Esophagus (tissue), 2 donors: ENCODE data around the gene DIP2A. TPM values are rescaled to one million over a fixed set of nuclear protein-coding genes. Genes with fewer than 3 reads are reported as not detected.

Experiments
- H3K27ac ChIP-seq, 2 donors: one replicate each; pipeline ENCODE4 v1.5.1; 2013; ENCODE audit warnings: low read depth in 2 of 2, mild to moderate bottlenecking in 2 of 2, inconsistent platforms in 1 of 2, low read length in 1 of 2, moderate library complexity in 1 of 2
- H3K27me3 ChIP-seq, 2 donors: one replicate each; pipeline ENCODE4 v1.6.1; 2013; ENCODE audit warnings: low read length in 2 of 2, control low read depth in 1 of 2, mild to moderate bottlenecking in 1 of 2; ENCODE audit not compliant: insufficient read depth in 2 of 2, control insufficient read depth in 1 of 2
- H3K36me3 ChIP-seq, 2 donors: one replicate each; pipeline ENCODE4 v1.6.1; 2013; ENCODE audit warnings: low read length in 1 of 2; ENCODE audit not compliant: control insufficient read depth in 2 of 2, insufficient read depth in 2 of 2
- H3K4me1 ChIP-seq, 2 donors: one replicate each; pipeline ENCODE4 v1.6.1; 2013; ENCODE audit warnings: low read length in 1 of 2; ENCODE audit not compliant: control insufficient read depth in 2 of 2, insufficient read depth in 2 of 2
- H3K4me3 ChIP-seq, 2 donors: one replicate each; pipeline ENCODE4 v1.5.1; 2013; ENCODE audit warnings: low read length in 2 of 2, mild to moderate bottlenecking in 2 of 2, low read depth in 1 of 2, moderate library complexity in 1 of 2
- H3K9me3 ChIP-seq, 2 donors: one replicate each; pipeline ENCODE4 v1.6.1; 2013; ENCODE audit warnings: mild to moderate bottlenecking in 2 of 2, low read depth in 1 of 2, low read length in 1 of 2, moderate library complexity in 1 of 2; ENCODE audit not compliant: control insufficient read depth in 2 of 2, insufficient read depth in 1 of 2
- WGBS, 2 donors: extraction: QIAGEN DNeasy Blood & Tissue Kit; methylation state at CpG; one replicate each; pipeline ENCODE4 v1.1.7; 2013; 5-methylcytosine and 5-hydroxymethylcytosine counted together
- polyA plus RNA-seq, 2 donors: library from polyadenylated mRNA; stranded (reverse); fragments of 200-250 nt; gene quantifications; one replicate each; pipeline ENCODE4 v1.2.3, GENCODE V29; 2013
- donor health status: healthy with polysubstance abuse.
- donor health status: Bipolar disorder and iron deficiency.

Gene DIP2A
- polyA plus RNA-seq, 2 donors = 15.3 to 29.7 TPM

DNA sequence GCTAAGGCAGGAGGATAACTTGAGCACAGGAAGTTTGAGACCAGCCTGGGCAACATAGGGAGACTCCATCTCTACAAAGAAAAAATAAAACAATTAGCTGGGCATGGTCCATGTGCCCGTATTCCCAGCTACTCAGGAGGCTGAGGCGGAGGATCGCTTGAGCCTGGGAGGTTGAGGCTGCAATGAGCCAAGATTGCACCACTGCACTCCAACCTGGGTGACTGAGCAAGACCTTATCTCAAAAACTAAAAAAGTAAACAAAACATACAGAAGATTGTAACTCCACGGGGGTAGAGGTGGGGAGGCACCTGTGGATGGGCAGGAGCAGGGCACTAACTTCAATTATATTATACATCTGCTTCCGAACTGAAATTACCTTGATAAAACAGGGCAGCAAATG, 141.6 kb downstream of the DIP2A start:
- Histone ChIP-seq H3K9me3 (peaks cover 0 to 5% of the 10 kb centered on the region in 2 donors), H3K27ac (no peak overlapping the region), H3K27me3 (no peaks in the 10 kb centered on the region), H3K4me3 (no peak overlapping the region), H3K4me1 (peaks cover 0 to 2% of the 10 kb centered on the region in 2 donors), H3K36me3 (no peaks in the 10 kb centered on the region)
- WGBS, 2 donors = 80 to 81% methylated on average over 5 of the region's 5 CpGs

DNA sequence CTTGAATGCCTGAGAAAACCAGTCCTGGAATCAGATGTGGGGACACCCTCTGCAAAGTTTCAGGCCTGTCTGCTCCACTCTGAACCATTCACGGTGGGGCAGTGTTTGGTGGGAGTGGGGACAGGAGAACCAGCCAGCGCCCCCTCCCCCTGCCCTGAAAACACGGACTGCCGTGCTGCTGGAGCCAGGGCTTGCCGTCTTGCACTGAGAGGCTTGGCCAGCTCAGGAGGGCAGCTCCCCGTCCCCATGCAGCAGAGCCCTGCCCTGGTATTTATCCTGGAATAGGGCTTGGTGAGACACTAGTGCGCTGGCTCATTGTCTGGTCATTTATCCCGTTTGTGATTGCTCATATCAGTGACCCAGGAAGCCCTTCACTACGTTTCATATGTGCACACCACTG, 142.3 kb downstream of the DIP2A start:
- H3K4me1 ChIP-seq = peaks cover 0 to 2% of the 10 kb centered on the region in 2 donors
- no peaks in the 10 kb centered on the region for H3K9me3 ChIP-seq
- H3K27me3 ChIP-seq = no peaks in the 10 kb centered on the region
- no peak overlapping the region for H3K4me3 ChIP-seq
- 72 to 76% methylated on average over 9 of the region's 9 CpGs for WGBS, 2 donors
- H3K36me3 ChIP-seq = no peaks in the 10 kb centered on the region
- H3K27ac ChIP-seq = no peak overlapping the region

DNA sequence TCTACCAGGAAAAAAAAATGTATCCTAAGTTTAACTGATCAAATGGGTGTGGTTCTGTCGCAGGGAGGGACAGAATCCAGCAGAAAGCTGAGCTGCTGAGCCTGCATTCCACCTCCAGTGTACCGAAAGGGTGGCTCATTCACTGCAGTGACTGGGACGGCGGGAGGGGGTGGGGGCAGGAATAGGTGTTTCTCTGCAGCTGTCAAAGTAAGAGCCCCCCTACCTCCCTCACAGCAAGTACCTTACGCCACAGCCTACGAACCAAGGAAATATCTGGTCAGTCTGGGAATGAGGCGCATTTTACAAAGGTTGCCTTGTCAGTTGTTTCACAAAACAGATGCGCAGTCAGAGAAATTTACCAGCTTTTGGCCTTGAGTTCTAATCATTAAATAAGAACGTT, 144.5 kb downstream of the DIP2A start:
- H3K36me3 ChIP-seq = no peaks in the 10 kb centered on the region
- no peak overlapping the region for H3K4me3 ChIP-seq
- H3K9me3 ChIP-seq = no peaks in the 10 kb centered on the region
- H3K27ac ChIP-seq = no peak overlapping the region
- H3K4me1 ChIP-seq = peaks cover 0 to 2% of the 10 kb centered on the region in 2 donors
- H3K27me3 ChIP-seq = no peaks in the 10 kb centered on the region
- 40 to 41% methylated on average over 7 to 9 of the region's 9 CpGs for WGBS, 2 donors

DNA sequence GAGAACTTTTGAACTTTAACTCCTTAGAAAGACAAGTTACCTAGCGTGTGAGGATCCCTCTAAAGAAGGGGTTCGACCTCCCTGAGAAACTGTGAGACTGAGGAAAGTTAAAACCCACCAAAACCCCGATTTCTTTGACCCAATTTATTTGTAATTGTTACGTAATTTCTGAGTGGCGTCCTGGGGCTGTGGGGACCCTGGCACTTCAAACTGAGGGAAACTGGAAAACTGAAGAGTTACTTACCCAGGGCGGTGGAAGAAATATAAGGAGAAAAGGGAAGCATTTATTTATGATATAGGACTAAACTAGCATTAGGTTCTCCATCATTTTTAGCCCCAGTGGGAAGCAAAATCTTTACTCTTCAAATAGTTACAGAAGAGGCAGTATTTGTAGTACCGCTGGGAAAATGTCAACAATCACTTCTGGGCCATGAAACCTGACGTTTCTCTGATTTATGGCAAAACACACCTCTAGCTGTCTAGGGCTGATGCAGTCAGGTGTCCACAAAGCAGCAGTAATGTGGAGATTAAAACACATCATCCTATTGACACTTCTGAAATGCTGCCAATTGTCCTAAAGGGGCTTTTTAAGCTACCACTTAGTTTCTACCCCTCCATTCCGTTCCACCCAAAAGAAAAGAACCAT, 145.8 kb downstream of the DIP2A start:
- Histone ChIP-seq H3K36me3 (no peaks in the 10 kb centered on the region), H3K4me3 (no peak overlapping the region), H3K4me1 (peaks cover 0 to 2% of the 10 kb centered on the region in 2 donors), H3K27me3 (no peaks in the 10 kb centered on the region), H3K27ac (no peak overlapping the region), H3K9me3 (no peaks in the 10 kb centered on the region)
- 77 to 79% methylated on average over 9 of the region's 9 CpGs for WGBS, 2 donors

DNA sequence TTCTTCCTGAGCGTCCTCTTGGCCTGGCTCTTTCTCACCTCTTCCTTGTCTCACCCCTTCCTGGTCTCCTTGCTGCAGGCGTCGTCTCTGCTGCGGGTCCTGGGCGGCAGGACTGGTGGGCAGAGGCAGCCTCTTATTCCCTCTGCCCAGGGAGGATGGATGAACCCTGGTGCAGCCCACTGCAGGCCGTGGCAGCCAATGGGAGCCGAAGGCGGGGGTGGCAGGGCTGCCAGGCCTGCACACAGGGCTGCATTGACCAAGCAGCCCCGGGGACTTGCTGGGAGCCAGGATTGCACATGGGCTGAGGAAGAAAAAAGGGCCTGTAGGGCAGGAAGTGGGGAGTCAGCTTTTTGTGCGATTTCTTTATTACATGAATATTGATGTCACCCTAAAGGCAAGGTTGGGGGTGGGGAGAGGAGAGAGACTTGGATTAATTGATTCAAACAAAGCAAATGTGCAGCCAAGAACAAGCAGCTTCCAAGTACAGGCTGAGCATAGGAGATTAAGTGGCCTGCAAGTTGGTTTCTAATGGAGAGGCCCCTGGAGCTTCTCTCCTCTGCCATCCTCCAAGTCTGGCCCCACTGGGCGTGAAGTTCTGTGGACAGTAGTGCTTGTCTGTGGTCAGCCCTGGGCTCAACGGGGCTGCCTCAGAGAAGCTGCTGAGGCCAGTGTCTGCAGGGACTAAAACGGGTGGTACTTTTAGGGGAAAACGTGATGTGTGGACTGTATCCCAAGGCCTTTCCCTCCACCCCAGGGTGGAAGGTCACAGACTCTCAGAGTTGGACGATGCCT, 146.5 kb downstream of the DIP2A start, which contains the start of gene S100B:
TSS of gene S100B (minus strand) at position 108 of the 792 bp plus-strand sequence. CDS start 2,667 bp downstream, outside the sequence.
- peaks cover 0 to 2% of the 10 kb centered on the region in 2 donors for H3K4me1 ChIP-seq
- no peaks in the 10 kb centered on the region for H3K27me3 ChIP-seq
- H3K4me3 ChIP-seq = no peak within 1 kb of the TSS
- WGBS, 2 donors = 64 to 67% methylated on average over 15 of the region's 15 CpGs
- H3K27ac ChIP-seq = peak within 1 kb of the TSS in 1 of 2 donors; percentile 21
- no peaks in the 10 kb centered on the region for H3K9me3 ChIP-seq
- H3K36me3 ChIP-seq = no peaks in the 10 kb centered on the region

DNA sequence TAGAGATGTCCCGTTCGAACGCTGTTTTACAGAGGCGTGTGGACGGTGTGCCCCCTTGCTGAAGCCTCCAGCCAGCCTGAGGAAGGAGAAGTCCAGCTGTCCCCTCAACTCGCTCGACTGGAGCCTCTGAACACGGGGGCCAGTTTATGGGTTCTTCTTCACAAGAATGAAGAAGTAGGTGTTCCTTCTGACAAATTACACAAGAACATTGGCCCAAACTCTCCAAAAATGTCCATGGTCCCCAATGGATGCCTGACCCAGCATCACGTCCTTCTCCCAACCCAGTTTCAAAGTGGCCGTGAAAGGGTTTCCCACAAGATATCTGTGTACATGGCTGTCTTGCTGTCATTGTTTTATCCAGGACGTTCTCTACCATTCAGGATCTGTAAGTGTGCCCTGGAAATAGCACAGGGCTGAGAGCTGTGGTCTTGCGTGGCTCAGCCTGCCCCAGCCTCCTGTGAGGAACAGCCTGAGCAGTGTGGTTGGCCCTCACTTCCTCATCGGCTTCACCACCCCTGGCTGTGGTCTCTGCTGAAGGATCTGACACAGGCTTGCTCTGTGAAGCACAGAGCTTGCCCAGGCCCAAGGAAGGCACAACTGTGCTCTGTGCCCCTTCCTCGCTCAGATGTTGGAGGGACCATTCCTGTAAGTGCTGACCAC, 147.2 kb downstream of the DIP2A start:
- Histone ChIP-seq H3K4me1 (peaks cover 0 to 2% of the 10 kb centered on the region in 2 donors), H3K4me3 (no peak overlapping the region), H3K27ac (peak overlapping the region in 1 of 2 donors; percentile 29), H3K27me3 (no peaks in the 10 kb centered on the region), H3K9me3 (peaks cover 0 to 5% of the 10 kb centered on the region in 2 donors), H3K36me3 (no peaks in the 10 kb centered on the region)
- 73 to 75% methylated on average over 14 of the region's 14 CpGs for WGBS, 2 donors

DNA sequence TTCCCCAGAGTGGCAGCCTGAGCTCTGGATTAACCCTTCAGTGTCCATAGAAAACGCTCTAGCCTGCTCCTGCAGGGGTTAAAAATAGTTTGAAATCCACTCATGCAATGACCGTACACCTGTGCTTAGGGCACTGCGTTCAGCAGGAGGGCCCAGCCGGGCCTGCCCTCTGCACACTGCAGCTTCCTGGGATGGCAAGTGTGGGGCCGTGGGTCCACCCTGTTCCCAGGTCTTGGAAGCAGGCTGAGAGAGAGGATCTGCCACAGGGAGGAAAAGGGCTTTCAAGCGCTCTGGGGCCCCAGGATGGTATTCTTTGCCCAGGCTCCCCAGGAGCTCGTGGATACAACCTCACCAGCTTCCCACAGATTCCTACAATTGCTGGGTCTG, 147.7 kb downstream of the DIP2A start:
- WGBS, 2 donors = 74 to 80% methylated on average over 7 of the region's 7 CpGs
- H3K27ac ChIP-seq = peak overlapping the region in 1 of 2 donors; percentile 29

DNA sequence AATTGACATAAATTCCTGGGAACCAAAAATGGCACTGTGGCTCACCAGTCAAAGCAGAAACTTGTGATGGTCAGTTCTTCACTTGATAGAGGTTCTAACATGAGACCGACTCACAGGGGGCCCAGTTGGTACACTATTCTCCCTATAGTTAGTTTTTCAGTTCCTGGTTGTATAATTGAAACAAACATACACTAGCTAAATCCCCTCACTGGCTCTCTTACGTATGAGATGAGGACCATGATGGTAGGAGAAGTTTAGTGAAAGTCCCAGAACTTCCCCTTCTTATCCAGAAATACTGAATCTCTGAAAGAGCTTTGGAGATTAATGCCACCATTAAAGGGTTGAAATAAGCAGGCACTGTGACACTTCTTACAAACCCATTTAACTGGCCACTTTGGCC, 148.9 kb downstream of the DIP2A start:
- Histone ChIP-seq H3K27me3 (no peaks in the 10 kb centered on the region), H3K27ac (no peak overlapping the region), H3K9me3 (peaks cover 0 to 5% of the 10 kb centered on the region in 2 donors), H3K4me3 (no peak overlapping the region), H3K36me3 (no peaks in the 10 kb centered on the region), H3K4me1 (peaks cover 0 to 2% of the 10 kb centered on the region in 2 donors)
- 88% methylated on average over 2 of the region's 2 CpGs for WGBS, 2 donors

More for the DNA sequence above, 147.7 kb downstream of the DIP2A start:
- no peaks in the 10 kb centered on the region for H3K36me3 ChIP-seq
- H3K4me1 ChIP-seq = peaks cover 0 to 2% of the 10 kb centered on the region in 2 donors
- no peaks in the 10 kb centered on the region for H3K27me3 ChIP-seq
- H3K9me3 ChIP-seq = peaks cover 0 to 5% of the 10 kb centered on the region in 2 donors
- H3K4me3 ChIP-seq = no peak overlapping the region

DNA sequence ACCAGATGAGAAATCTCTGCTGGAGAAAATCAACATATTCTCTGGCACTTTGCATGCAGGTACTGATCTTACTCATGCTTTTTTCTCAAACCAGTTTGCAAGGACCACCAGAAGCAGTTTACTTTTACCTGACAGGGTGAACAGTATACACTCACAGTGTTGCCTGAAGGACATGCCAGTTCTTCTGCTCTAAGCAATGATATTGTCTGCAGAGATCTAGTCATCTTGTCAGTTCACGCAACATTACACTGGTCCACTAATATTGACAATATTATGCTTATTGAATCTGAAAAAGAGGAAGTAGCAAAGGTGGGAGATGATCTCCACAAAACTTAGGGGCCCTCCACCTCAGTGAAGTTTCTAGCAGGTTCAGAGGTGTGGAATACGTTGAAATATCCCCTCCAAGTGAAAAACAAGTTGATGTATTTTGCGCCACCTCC, 150.0 kb downstream of the DIP2A start:
- no peaks in the 10 kb centered on the region for H3K27me3 ChIP-seq
- WGBS, 2 donors = 72 to 76% methylated on average over 3 of the region's 3 CpGs
- no peak overlapping the region for H3K27ac ChIP-seq
- H3K36me3 ChIP-seq = no peaks in the 10 kb centered on the region
- peaks cover 0 to 2% of the 10 kb centered on the region in 2 donors for H3K4me1 ChIP-seq
- no peak overlapping the region for H3K4me3 ChIP-seq
- peaks cover 0 to 5% of the 10 kb centered on the region in 2 donors for H3K9me3 ChIP-seq
